Liver (tissue), 9 donors: Measurements from ENCODE around the gene DSCAM. TPM values are rescaled to one million over a fixed set of nuclear protein-coding genes. Genes with fewer than 3 reads are reported as not detected.

Experiments
- DNase-seq: peaks from one replicate; pipeline ENCODE4 v3.0.0-alpha.2; 2017; ENCODE audit warnings: low spot score
- H3K27ac ChIP-seq, 2 donors: one replicate each; pipeline ENCODE4 v1.7.0; 2013; ENCODE audit warnings: inconsistent platforms in 2 of 2, low read length in 2 of 2, control low read depth in 1 of 2, low read depth in 1 of 2, mild to moderate bottlenecking in 1 of 2
- H3K27me3 ChIP-seq, 4 donors: one replicate each; pipeline versions ENCODE4 v1.6.1 to v1.7.0; 2013; ENCODE audit warnings: low read length in 3 of 4, inconsistent platforms in 1 of 4, mild to moderate bottlenecking in 1 of 4, moderate library complexity in 1 of 4; ENCODE audit not compliant: control insufficient read depth in 4 of 4, insufficient read depth in 4 of 4
- H3K36me3 ChIP-seq, 4 donors: one replicate each; pipeline versions ENCODE4 v1.6.1 to v1.7.0; 2013; ENCODE audit warnings: low read length in 3 of 4, mild to moderate bottlenecking in 3 of 4, low read depth in 1 of 4, moderate library complexity in 1 of 4; ENCODE audit not compliant: control insufficient read depth in 4 of 4, insufficient read depth in 3 of 4
- H3K4me1 ChIP-seq, 4 donors: one replicate each; pipeline versions ENCODE4 v1.6.1 to v1.7.0; 2013; ENCODE audit warnings: low read length in 3 of 4, mild to moderate bottlenecking in 3 of 4, moderate library complexity in 1 of 4; ENCODE audit not compliant: control insufficient read depth in 4 of 4, insufficient read depth in 4 of 4
- H3K4me3 ChIP-seq, 3 donors: one replicate each; pipeline versions ENCODE4 v1.6.1 to v1.7.0; 2013; ENCODE audit warnings: low read length in 3 of 3, control low read depth in 1 of 3, low read depth in 1 of 3, mild to moderate bottlenecking in 1 of 3
- H3K9ac ChIP-seq, 2 donors: one replicate each; pipeline ENCODE4 v1.7.0; 2013; ENCODE audit warnings: low read length in 2 of 2, mild to moderate bottlenecking in 2 of 2, moderate library complexity in 2 of 2, control low read depth in 1 of 2, low read depth in 1 of 2
- H3K9me3 ChIP-seq, 4 donors: one replicate each; pipeline versions ENCODE4 v1.6.1 to v1.7.0; 2013; ENCODE audit warnings: low read length in 3 of 4; ENCODE audit not compliant: control insufficient read depth in 4 of 4
- ATF3 ChIP-seq: IDR thresholded peaks from 2 replicates; pipeline ENCODE4 v1.6.1; 2016; ENCODE audit warnings: antibody characterized with exemption
- CTCF ChIP-seq: fragments of 150-350 bp; IDR thresholded peaks from 2 replicates; pipeline ENCODE4 v1.5.1; 2017; ENCODE audit warnings: improper control_type of control experiment, low read depth, low read length; ENCODE audit not compliant: missing input control
- EGR1 ChIP-seq, 2 donors: IDR thresholded peaks; 2 replicates each; pipeline ENCODE4 v1.6.1; 2016 to 2018; ENCODE audit warnings: antibody characterized with exemption in 2 of 2, low read depth in 2 of 2
- FOXA1 ChIP-seq: IDR thresholded peaks from 2 replicates; pipeline ENCODE4 v1.6.1; 2016; ENCODE audit warnings: antibody characterized with exemption
- FOXA2 ChIP-seq: IDR thresholded peaks from 2 replicates; pipeline ENCODE4 v1.6.1; 2016; ENCODE audit warnings: antibody characterized with exemption
- GABPA ChIP-seq, 2 donors: IDR thresholded peaks in 1 of 2; conservative IDR thresholded peaks in 1 of 2; 2 replicates each; pipeline ENCODE4 v1.6.1; 2016; ENCODE audit warnings: antibody characterized with exemption in 2 of 2, mild to moderate bottlenecking in 1 of 2, moderate library complexity in 1 of 2
- HNF4A ChIP-seq, 2 donors: conservative IDR thresholded peaks; 2 replicates each; pipeline ENCODE4 v1.6.1; 2016; ENCODE audit warnings: antibody characterized with exemption in 2 of 2, mild to moderate bottlenecking in 2 of 2
- HNF4G ChIP-seq: IDR thresholded peaks from 2 replicates; pipeline ENCODE4 v1.6.1; 2016; ENCODE audit warnings: antibody characterized with exemption
- JUND ChIP-seq, 2 donors: IDR thresholded peaks; 2 replicates each; pipeline ENCODE4 v1.6.1; 2016; ENCODE audit warnings: antibody characterized with exemption in 2 of 2
- MAX ChIP-seq: IDR thresholded peaks from 2 replicates; pipeline ENCODE4 v1.6.1; 2016; ENCODE audit warnings: antibody characterized with exemption
- NR2F2 ChIP-seq: IDR thresholded peaks from 2 replicates; pipeline ENCODE4 v1.6.1; 2016; ENCODE audit warnings: antibody characterized with exemption
- RAD21 ChIP-seq, 2 donors: IDR thresholded peaks; 2 replicates each; pipeline ENCODE4 v1.6.1; 2016; ENCODE audit warnings: antibody characterized with exemption in 2 of 2, mild to moderate bottlenecking in 2 of 2
- REST ChIP-seq: IDR thresholded peaks from 2 replicates; pipeline ENCODE4 v1.6.1; 2016; ENCODE audit warnings: antibody characterized with exemption, mild to moderate bottlenecking
- RXRA ChIP-seq, 2 donors: IDR thresholded peaks; 2 replicates each; pipeline ENCODE4 v1.6.1; 2017 to 2018; ENCODE audit warnings: antibody characterized with exemption in 2 of 2, mild to moderate bottlenecking in 1 of 2
- TAF1 ChIP-seq: conservative IDR thresholded peaks from 2 replicates; pipeline ENCODE4 v1.6.1; 2016; ENCODE audit warnings: antibody characterized with exemption, mild to moderate bottlenecking
- YY1 ChIP-seq: IDR thresholded peaks from 2 replicates; pipeline ENCODE4 v1.6.1; 2016; ENCODE audit warnings: antibody characterized with exemption, mild to moderate bottlenecking
- ZBTB33 ChIP-seq: IDR thresholded peaks from 2 replicates; pipeline ENCODE4 v1.6.1; 2016; ENCODE audit warnings: antibody characterized with exemption
- WGBS: extraction: QIAGEN DNeasy Blood & Tissue Kit; methylation state at CpG from one replicate; pipeline ENCODE4 v1.1.7; 2013; 5-methylcytosine and 5-hydroxymethylcytosine counted together
- polyA plus RNA-seq, 2 donors: library from polyadenylated mRNA; stranded (reverse) in 1 of 2; unstranded in 1 of 2; fragments of 200-250 nt in 1 of 2; fragments of >200 nt in 1 of 2; fragmentation: Nextera tagmentation in 1 of 2; extraction: Ambion mirVana in 1 of 2; gene quantifications; one replicate each; pipeline versions ENCODE4 v1.2.1 to v1.2.3, GENCODE V29; 2013 to 2015
- total RNA-seq, 2 donors: library from RNA; depleted of rRNA; stranded (reverse); fragments of >200 nt; gene quantifications; one replicate each; pipeline ENCODE4 v1.2.3, GENCODE V29; 2014
- donor health status: healthy.
- donor health status: healthy.
- donor health status: healthy.
- donor health status: healthy.
- donor health status: healthy.

The DSCAM gene
- total and polyA plus RNA-seq, 4 donors = 0.02 to 0.23 (median 0.10) TPM

GRCh38 chr21:40646651-40647050 is 200.3 kb downstream of the DSCAM start:
- Histone ChIP-seq H3K9ac (no peak overlapping the region), H3K27ac (no peak overlapping the region), H3K27me3 (no peaks in the 10 kb centered on the region), H3K4me1 (no peaks in the 10 kb centered on the region), H3K36me3 (no peaks in the 10 kb centered on the region), H3K4me3 (no peak overlapping the region), H3K9me3 (peaks cover 4 to 22% (median 12%) of the 10 kb centered on the region in 4 donors)
- no peak for TF ChIP-seq CTCF
- no peak for TF ChIP-seq FOXA2
- no peak for TF ChIP-seq NR2F2
- TF ChIP-seq RXRA (IDR thresholded peaks at IDR 0.05) = no peak
- no peak for TF ChIP-seq ATF3
- TF ChIP-seq HNF4A (conservative IDR thresholded peaks at IDR 0.05) = no peak
- TF ChIP-seq JUND (IDR thresholded peaks at IDR 0.05) = no peak
- no peak for TF ChIP-seq TAF1
- no peak for TF ChIP-seq REST
- TF ChIP-seq MAX = no peak
- TF ChIP-seq YY1 = no peak
- no peak for TF ChIP-seq ZBTB33
- no peak for DNase-seq
- WGBS = 53% methylated on average over 3 of the region's 3 CpGs

- no peak overlapping the region for H3K27ac ChIP-seq
- no peak overlapping the region for H3K4me3 ChIP-seq
- peaks cover 0 to 8% (median 2%) of the 10 kb centered on the region in 4 donors for H3K27me3 ChIP-seq
- H3K36me3 ChIP-seq = no peaks in the 10 kb centered on the region
- 55% methylated on average over 7 of the region's 7 CpGs for WGBS
- peaks cover 0 to 9% (median 1%) of the 10 kb centered on the region in 4 donors for H3K9me3 ChIP-seq
- H3K9ac ChIP-seq = no peak overlapping the region
- H3K4me1 ChIP-seq = no peaks in the 10 kb centered on the region
- TF ChIP-seq EGR1 (IDR thresholded peaks at IDR 0.05; ENCODE audit: low read depth in 2 of 2) = no peak
- TF ChIP-seq RAD21 (IDR thresholded peaks at IDR 0.05) = no peak
- TF ChIP-seq RXRA (IDR thresholded peaks at IDR 0.05) = no peak
- no peak for TF ChIP-seq HNF4G
- TF ChIP-seq GABPA (IDR thresholded peaks at IDR 0.05 in 1 of 2, conservative IDR thresholded peaks at IDR 0.05 in 1 of 2) = no peak
- no peak for TF ChIP-seq FOXA2
- TF ChIP-seq CTCF = no peak
- no peak for TF ChIP-seq MAX
- TF ChIP-seq ATF3 = no peak
- no peak for TF ChIP-seq ZBTB33
- no peak for TF ChIP-seq YY1
- no peak for TF ChIP-seq FOXA1
- DNase-seq = peak; percentile 51
Observed at GRCh38 chr21:40641042-40641441, 205.9 kb downstream of the DSCAM start.
